Spinal cord (tissue), 4 donors: ENCODE data around the gene SH2D1B. TPM values are rescaled to one million over a fixed set of nuclear protein-coding genes. Genes with fewer than 3 reads are reported as not detected.

ENCODE experiments used
- polyA plus RNA-seq, 2 donors: library from polyadenylated mRNA; unstranded; fragments of 120-200 nt; gene quantifications; one replicate each; pipeline ENCODE4 v1.2.1, GENCODE V29; 2013; ENCODE audit not compliant: insufficient read length in 2 of 2
- total RNA-seq, 2 donors: library from RNA; depleted of rRNA in 1 of 2; stranded (reverse); fragments of 120-200 nt in 1 of 2; fragments of >200 nt in 1 of 2; gene quantifications; one replicate each; pipeline versions ENCODE4 v1.2.3 to v1.2.4, GENCODE V29; 2013 to 2014

SH2D1B gene
- total and polyA plus RNA-seq, 4 donors, result 0.10 to 0.17 TPM; not detected in 2

Other genes starting within 250 kb of the SH2D1B start
- gene SPATA46, start 35.3 kb downstream of the SH2D1B start, total RNA-seq, result not detected
- 1 to 10 TPM in 1 of 2 donors, under 1 TPM in 1; 0.70 to 1.8 TPM for gene SPATA46, start 35.3 kb downstream of the SH2D1B start, polyA plus RNA-seq
- 1 to 10 TPM; 1.4 to 2.9 TPM for gene C1orf226, start 30.4 kb downstream of the SH2D1B start, total RNA-seq
- 10 to 100 TPM in 1 of 2 donors, 1 to 10 TPM in 1; 8.8 to 10.2 TPM for gene C1orf226, start 30.4 kb downstream of the SH2D1B start, polyA plus RNA-seq
- 100 to 1,000 TPM in 1 of 2 donors, 10 to 100 TPM in 1; 30.4 to 105 TPM for gene UHMK1, start 85.7 kb upstream of the SH2D1B start, total RNA-seq
- 10 to 100 TPM; 21.0 to 27.7 TPM for gene UHMK1, start 85.7 kb upstream of the SH2D1B start, polyA plus RNA-seq
- 10 to 100 TPM; 49.3 to 52.5 TPM for gene UAP1, start 149.6 kb upstream of the SH2D1B start, total RNA-seq
- 10 to 100 TPM; 30.3 to 32.1 TPM for gene UAP1, start 149.6 kb upstream of the SH2D1B start, polyA plus RNA-seq
- 10 to 100 TPM; 44.8 to 96.3 TPM for gene DDR2, start 220.3 kb upstream of the SH2D1B start, total RNA-seq
- 10 to 100 TPM; 11.1 to 12.5 TPM for gene DDR2, start 220.3 kb upstream of the SH2D1B start, polyA plus RNA-seq